Keratinocyte (primary cell): ENCODE results near the gene LDLRAD4.

Experiments
- CTCF ChIP-seq, 3 experiments: IDR thresholded peaks in 1 of 3; conservative IDR thresholded peaks in 1 of 3; optimal IDR thresholded peaks in 1 of 3; 2 replicates in 2 of 3; 3 replicates in 1 of 3; pipeline versions ENCODE3 to v1.5.1; 2011; ENCODE audit warnings: low read length in 3 of 3, mild to moderate bottlenecking in 3 of 3, moderate library complexity in 2 of 3, control low read depth in 1 of 3, inconsistent platforms in 1 of 3; ENCODE audit not compliant: insufficient read depth in 2 of 3; ENCODE audit errors: extremely low read depth in 1 of 3
- EZH2 ChIP-seq: IDR thresholded peaks from one replicate; pipeline ENCODE4 v1.6.1; 2012; ENCODE audit warnings: inconsistent platforms, mild to moderate bottlenecking, low read length, moderate library complexity

- TF ChIP-seq CTCF (optimal IDR thresholded peaks at IDR 0.05 in 1 of 3, IDR thresholded peaks at IDR 0.05 in 1 of 3, conservative IDR thresholded peaks at IDR 0.05 in 1 of 3; ENCODE audit: extremely low read depth in 1 of 3, insufficient read depth in 2 of 3, low read length in 3 of 3) = no peak
- no peak for TF ChIP-seq EZH2
Measured at GRCh38 chr18:13615432-13615861, 396.9 kb downstream of the LDLRAD4 start.
